HepG2 (cell line): ENCODE data around the gene COPZ2. TPM values are rescaled to one million over a fixed set of nuclear protein-coding genes. Genes with fewer than 3 reads are reported as not detected.

ENCODE experiments used
- ARNT2 ChIP-seq: sonication (generic); formaldehyde crosslinking; IDR thresholded peaks from 2 replicates; pipeline ENCODE4 v1.8.0; 2022; ENCODE audit warnings: mild to moderate bottlenecking, low read depth, missing genetic modification reagents, moderate library complexity
- ATF1 ChIP-seq: IDR thresholded peaks from 2 replicates; pipeline ENCODE4 v1.6.1; 2016; ENCODE audit warnings: mild to moderate bottlenecking, control low read depth
- FOXO1 ChIP-seq: sonication (generic); formaldehyde crosslinking; IDR thresholded peaks from 2 replicates; pipeline ENCODE4 v1.4.0; 2020; ENCODE audit warnings: missing genetic modification reagents
- HOXD1 ChIP-seq: sonication (generic); formaldehyde crosslinking; IDR thresholded peaks from 2 replicates; pipeline ENCODE4 v1.5.0; 2020; ENCODE audit warnings: missing genetic modification reagents
- KDM3A ChIP-seq: IDR thresholded peaks from 2 replicates; pipeline ENCODE4 v1.6.1; 2018; ENCODE audit warnings: low read depth, missing compliant biosample characterization
- KDM5B ChIP-seq: sonication (generic); formaldehyde crosslinking; IDR thresholded peaks from 2 replicates; pipeline ENCODE4 v1.4.0; 2020; ENCODE audit warnings: missing genetic modification reagents, mild to moderate bottlenecking, borderline replicate concordance
- MATR3 ChIP-seq: sonication (generic); formaldehyde crosslinking; IDR thresholded peaks from 2 replicates; pipeline ENCODE4 v1.4.0; 2020; ENCODE audit warnings: missing genetic modification reagents
- MAZ ChIP-seq, 2 experiments: sonication (generic) in 1 of 2; formaldehyde crosslinking in 1 of 2; IDR thresholded peaks; 2 replicates each; pipeline versions ENCODE4 v1.5.0 to v1.6.1; 2012 to 2020; ENCODE audit warnings: low read depth in 2 of 2, mild to moderate bottlenecking in 2 of 2, borderline replicate concordance in 1 of 2, improper control_type of control experiment in 1 of 2, low read length in 1 of 2, missing genetic modification reagents in 1 of 2, moderate library complexity in 1 of 2
- MZF1 ChIP-seq: sonication (generic); formaldehyde crosslinking; IDR thresholded peaks from 2 replicates; pipeline ENCODE4 v1.8.1; 2023; ENCODE audit warnings: mild to moderate bottlenecking, missing genetic modification reagents, borderline replicate concordance
- NPAS2 ChIP-seq: sonication (generic); formaldehyde crosslinking; IDR thresholded peaks from 2 replicates; pipeline ENCODE4 v1.8.0; 2022; ENCODE audit warnings: mild to moderate bottlenecking, missing genetic modification reagents, borderline replicate concordance
- RBAK ChIP-seq: sonication (generic); formaldehyde crosslinking; IDR thresholded peaks from 2 replicates; pipeline ENCODE4 v1.5.1; 2020; ENCODE audit warnings: mild to moderate bottlenecking, missing genetic modification reagents
- SMAD9 ChIP-seq: sonication (generic); formaldehyde crosslinking; IDR thresholded peaks from 2 replicates; pipeline ENCODE4 v1.5.1; 2020; ENCODE audit warnings: mild to moderate bottlenecking, missing genetic modification reagents
- TRIM24 ChIP-seq: sonication (generic); formaldehyde crosslinking; IDR thresholded peaks from 2 replicates; pipeline ENCODE4 v1.8.0; 2022; ENCODE audit warnings: mild to moderate bottlenecking, missing genetic modification reagents
- USF2 ChIP-seq, 2 experiments: sonication (generic) in 1 of 2; formaldehyde crosslinking in 1 of 2; IDR thresholded peaks; 2 replicates each; pipeline versions ENCODE4 v1.5.1 to v1.6.1; 2011 to 2020; ENCODE audit warnings: borderline replicate concordance in 1 of 2, low read depth in 1 of 2, low read length in 1 of 2, mild to moderate bottlenecking in 1 of 2, missing genetic modification reagents in 1 of 2, moderate library complexity in 1 of 2
- ZNF143 ChIP-seq: sonication (generic); formaldehyde crosslinking; IDR thresholded peaks from 2 replicates; pipeline ENCODE4 v1.4.0; 2020; ENCODE audit warnings: missing genetic modification reagents
- ZNF367 ChIP-seq: sonication (generic); formaldehyde crosslinking; IDR thresholded peaks from 2 replicates; pipeline ENCODE4 v1.4.0; 2020; ENCODE audit warnings: missing genetic modification reagents, borderline replicate concordance
- ZNF577 ChIP-seq: sonication (generic); formaldehyde crosslinking; IDR thresholded peaks from 2 replicates; pipeline ENCODE4 v1.4.0; 2020; ENCODE audit warnings: mild to moderate bottlenecking, low read depth, missing genetic modification reagents, borderline replicate concordance
- ZNF589 ChIP-seq: sonication (generic); formaldehyde crosslinking; conservative IDR thresholded peaks from 2 replicates; pipeline ENCODE4 v1.8.0; 2022; ENCODE audit warnings: mild to moderate bottlenecking, moderate library complexity, missing genetic modification reagents
- polyA plus RNA-seq, 8 experiments: library from polyadenylated mRNA; depleted of rRNA in 3 of 8; stranded (reverse) in 7 of 8; unstranded in 1 of 8; fragments of >200 nt; fragmentation: Illumina TruSeq in 4 of 8; extraction: Trizol in 4 of 8; gene quantifications; 2 replicates each; pipeline versions ENCODE4 v1.2.1 to v1.2.3, GENCODE V29; 2011 to 2016; ENCODE audit warnings: low read depth in 4 of 8, missing spikeins in 1 of 8, mixed read lengths in 1 of 8; ENCODE audit not compliant: insufficient read depth in 1 of 8
- total RNA-seq, 5 experiments: library from RNA; depleted of rRNA; stranded (reverse); fragments of >200 nt; fragmentation: Illumina TruSeq; extraction: Trizol; gene quantifications; 2 replicates each; pipeline ENCODE4 v1.2.3, GENCODE V29; 2016; ENCODE audit warnings: low read depth in 1 of 5
- TF ChIP-seq, protein P1 (sequence below): IDR thresholded peaks from 2 replicates; pipeline ENCODE4 v1.6.1; 2016; ENCODE audit warnings: missing compliant biosample characterization, missing genetic modification reagents, borderline replicate concordance
- TF ChIP-seq, protein P2 (sequence below): sonication (generic); formaldehyde crosslinking; IDR thresholded peaks from 2 replicates; pipeline ENCODE4 v1.4.0; 2020; ENCODE audit warnings: mild to moderate bottlenecking, missing genetic modification reagents
- TF ChIP-seq, protein P3 (sequence below): sonication (generic); formaldehyde crosslinking; IDR thresholded peaks from 2 replicates; pipeline ENCODE4 v1.4.0; 2020; ENCODE audit warnings: missing genetic modification reagents

The COPZ2 gene
- total and polyA plus RNA-seq, 2 of the 13 experiments (the other 11 are each of a cell fraction or from before 2014, with no cell fraction given) = 0.61 to 1.5 TPM

DNA sequence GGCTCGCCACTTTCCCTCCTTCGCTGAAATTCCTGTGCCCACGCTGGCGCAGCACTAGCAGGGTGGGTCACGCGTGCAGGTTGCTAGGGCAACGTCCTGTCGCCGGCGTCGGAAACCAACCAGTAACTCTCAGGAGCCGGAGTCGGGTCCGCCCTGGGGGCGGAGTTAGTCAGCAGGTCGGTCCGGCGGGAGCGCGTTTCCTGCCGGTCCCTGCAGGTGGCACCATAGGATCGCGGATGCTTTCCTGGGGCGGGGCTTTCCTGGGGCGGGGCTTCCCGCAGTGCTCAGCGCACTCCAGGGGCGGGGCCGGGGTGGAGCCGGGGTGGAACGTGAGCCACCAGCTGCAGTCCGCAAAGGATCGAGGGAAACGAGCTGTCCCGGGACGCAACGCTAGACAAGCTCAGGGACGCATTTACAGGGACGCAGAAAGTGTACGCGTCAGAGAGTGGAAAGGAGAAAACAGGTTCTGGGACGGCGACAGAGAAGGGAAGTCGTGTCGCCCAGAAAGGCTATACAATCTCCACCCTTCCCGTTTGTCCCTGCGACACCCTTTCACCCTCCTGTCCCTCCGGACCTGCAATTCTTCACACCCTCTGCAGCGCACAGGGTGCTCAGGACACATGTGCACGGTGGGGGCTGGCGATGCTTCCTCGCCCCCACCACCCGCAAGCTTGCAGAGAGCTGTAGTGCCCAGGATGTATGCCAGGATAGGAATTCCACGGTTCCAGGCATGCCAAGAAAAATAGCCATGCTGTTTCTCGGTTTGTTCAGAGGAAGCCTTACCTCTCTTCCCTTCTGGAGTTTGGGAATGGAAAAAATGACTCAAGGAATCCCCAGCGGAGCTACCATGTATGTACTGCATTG, 12.3 kb downstream of the COPZ2 start (continued):
- TF ChIP-seq, protein P1, sequence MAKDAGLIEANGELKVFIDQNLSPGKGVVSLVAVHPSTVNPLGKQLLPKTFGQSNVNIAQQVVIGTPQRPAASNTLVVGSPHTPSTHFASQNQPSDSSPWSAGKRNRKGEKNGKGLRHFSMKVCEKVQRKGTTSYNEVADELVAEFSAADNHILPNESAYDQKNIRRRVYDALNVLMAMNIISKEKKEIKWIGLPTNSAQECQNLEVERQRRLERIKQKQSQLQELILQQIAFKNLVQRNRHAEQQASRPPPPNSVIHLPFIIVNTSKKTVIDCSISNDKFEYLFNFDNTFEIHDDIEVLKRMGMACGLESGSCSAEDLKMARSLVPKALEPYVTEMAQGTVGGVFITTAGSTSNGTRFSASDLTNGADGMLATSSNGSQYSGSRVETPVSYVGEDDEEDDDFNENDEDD = peak; percentile 76
- TF ChIP-seq RBAK (CRISPR knock-in tag) (peak; percentile 50; the same call in 1 of the 2 replicates), SMAD9 (no peak), HOXD1 (CRISPR knock-in tag) (peak; percentile 66; the same call in 1 of the 2 replicates), NPAS2 (no peak), ZNF577 (CRISPR knock-in tag) (no peak), ARNT2 (CRISPR knock-in tag) (no peak; the same call in none of the 2 replicates), ZNF589 (CRISPR knock-in tag) (no peak), FOXO1 (CRISPR knock-in tag) (peak; percentile 6; the same call in 1 of the 2 replicates), USF2 (IDR thresholded peaks at IDR 0.05; ENCODE audit: low read depth, low read length) (peak; percentile 34; the same call in 1 of the 2 replicates), USF2 (CRISPR knock-in tag; IDR thresholded peaks at IDR 0.05; ENCODE audit: borderline replicate concordance) (no peak), KDM3A (CRISPR knock-in tag) (peak; percentile 91; the same call in 1 of the 2 replicates), TRIM24 (CRISPR knock-in tag) (no peak), MZF1 (CRISPR knock-in tag) (no peak), ZNF367 (no peak), MAZ (IDR thresholded peaks at IDR 0.05; ENCODE audit: borderline replicate concordance, low read depth, low read length) (peak; percentile 87), MAZ (CRISPR knock-in tag; IDR thresholded peaks at IDR 0.05; ENCODE audit: low read depth) (peak; percentile 89), ATF1 (CRISPR knock-in tag) (no peak), MATR3 (CRISPR knock-in tag) (no peak), KDM5B (CRISPR knock-in tag) (no peak), ZNF143 (CRISPR knock-in tag) (peak; percentile 82)
- TF ChIP-seq, protein P2, sequence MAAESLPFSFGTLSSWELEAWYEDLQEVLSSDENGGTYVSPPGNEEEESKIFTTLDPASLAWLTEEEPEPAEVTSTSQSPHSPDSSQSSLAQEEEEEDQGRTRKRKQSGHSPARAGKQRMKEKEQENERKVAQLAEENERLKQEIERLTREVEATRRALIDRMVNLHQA (CRISPR knock-in tag) = 0 out of 2 replicates have a peak, but pooled peaks have one; percentile 6
- TF ChIP-seq, protein P3, sequence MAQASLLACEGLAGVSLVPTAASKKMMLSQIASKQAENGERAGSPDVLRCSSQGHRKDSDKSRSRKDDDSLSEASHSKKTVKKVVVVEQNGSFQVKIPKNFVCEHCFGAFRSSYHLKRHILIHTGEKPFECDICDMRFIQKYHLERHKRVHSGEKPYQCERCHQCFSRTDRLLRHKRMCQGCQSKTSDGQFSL (CRISPR knock-in tag) = no peak
